ENCODE measurements around the gene PNMA3. TPM values are rescaled to one million over a fixed set of nuclear protein-coding genes. Genes with fewer than 3 reads are reported as not detected.

The PNMA3 gene
- total RNA-seq, 3 donors from 2014 or later = under 0.01 to 0.33 TPM; not detected in 1

DNA sequence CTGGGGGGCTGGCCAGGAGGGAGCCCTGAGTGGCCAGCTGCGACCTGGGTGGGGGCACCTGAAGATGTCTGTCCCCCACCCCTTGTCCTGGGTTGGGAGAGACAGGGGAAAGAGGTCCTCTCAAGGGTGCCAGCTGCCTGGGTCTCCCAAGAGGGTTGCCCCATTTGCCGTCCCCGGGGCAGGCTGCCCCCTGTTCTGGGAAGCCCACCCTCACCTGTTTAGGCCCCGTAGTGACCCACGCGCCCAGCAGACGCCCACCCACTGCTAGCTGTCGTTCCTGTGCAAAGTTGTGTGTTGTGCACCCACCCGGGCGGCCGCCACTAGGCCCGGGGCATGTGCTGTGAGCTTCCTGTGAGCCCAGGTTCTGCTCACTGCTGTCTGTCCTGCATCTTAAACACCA, 25.5 kb upstream of the PNMA3 start:
- Histone ChIP-seq H3K4me1 (no peaks in the 10 kb centered on the region), H3K4me3 (no peak overlapping the region), H3K27ac (no peak overlapping the region), H3K27me3 (peaks cover 0 to 50% of the 10 kb centered on the region in 2 donors), H3K36me3 (no peaks in the 10 kb centered on the region), H3K9me3 (peaks cover 0 to 5% of the 10 kb centered on the region in 2 donors)
- DNase-seq (ENCODE audit: low spot score in 2 of 2) = no peak
- no peak for TF ChIP-seq POLR2A (IDR thresholded peaks at IDR 0.05)
- TF ChIP-seq, protein P1, sequence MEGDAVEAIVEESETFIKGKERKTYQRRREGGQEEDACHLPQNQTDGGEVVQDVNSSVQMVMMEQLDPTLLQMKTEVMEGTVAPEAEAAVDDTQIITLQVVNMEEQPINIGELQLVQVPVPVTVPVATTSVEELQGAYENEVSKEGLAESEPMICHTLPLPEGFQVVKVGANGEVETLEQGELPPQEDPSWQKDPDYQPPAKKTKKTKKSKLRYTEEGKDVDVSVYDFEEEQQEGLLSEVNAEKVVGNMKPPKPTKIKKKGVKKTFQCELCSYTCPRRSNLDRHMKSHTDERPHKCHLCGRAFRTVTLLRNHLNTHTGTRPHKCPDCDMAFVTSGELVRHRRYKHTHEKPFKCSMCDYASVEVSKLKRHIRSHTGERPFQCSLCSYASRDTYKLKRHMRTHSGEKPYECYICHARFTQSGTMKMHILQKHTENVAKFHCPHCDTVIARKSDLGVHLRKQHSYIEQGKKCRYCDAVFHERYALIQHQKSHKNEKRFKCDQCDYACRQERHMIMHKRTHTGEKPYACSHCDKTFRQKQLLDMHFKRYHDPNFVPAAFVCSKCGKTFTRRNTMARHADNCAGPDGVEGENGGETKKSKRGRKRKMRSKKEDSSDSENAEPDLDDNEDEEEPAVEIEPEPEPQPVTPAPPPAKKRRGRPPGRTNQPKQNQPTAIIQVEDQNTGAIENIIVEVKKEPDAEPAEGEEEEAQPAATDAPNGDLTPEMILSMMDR (IDR thresholded peaks at IDR 0.05) = no peak
- TF ChIP-seq POLR2AphosphoS5 (IDR thresholded peaks at IDR 0.05) = no peak
- intact Hi-C loops (cut with DNase I; ENCODE audit: low total_unique reads) = no loop called here

DNA sequence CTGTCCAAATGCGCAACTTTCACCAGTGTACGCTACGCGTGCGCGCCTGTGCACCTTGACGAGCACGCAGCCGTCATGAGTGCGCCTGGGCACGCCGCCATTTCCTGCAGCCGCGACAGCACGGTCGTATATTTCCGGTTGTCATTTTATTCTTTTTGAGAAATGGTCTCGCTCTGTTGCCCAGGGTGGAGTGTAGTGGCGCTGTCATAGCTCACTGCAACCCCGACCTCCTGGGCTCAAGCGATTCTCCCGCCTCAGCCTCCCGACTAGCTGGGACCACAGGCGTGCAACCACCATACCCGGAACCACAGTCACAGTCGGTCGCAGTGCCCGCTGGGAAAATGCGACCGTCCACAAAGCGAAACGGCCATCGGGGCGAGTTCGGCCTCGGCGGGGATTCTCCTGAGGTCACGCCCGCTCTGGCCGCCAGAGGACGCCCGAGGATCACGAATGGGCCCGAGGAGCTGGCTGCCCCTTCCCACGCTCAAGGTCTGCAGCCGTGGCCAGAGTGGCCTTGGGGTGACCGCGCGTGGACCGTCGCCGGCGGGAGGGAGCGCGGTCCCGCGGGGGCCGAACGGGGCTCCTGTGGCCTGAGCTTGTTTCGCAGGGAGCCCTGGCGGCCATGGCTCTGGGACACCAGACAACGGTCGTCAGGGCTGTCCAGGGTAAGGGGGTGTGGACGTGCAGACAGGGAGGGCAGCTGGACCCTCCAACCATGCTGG, 23.7 kb upstream of the PNMA3 start:
- peak; percentile 29 to 69 for DNase-seq (ENCODE audit: low spot score in 2 of 2)
- no peaks in the 10 kb centered on the region for H3K4me1 ChIP-seq
- H3K4me3 ChIP-seq = peak overlapping the region; percentile 28 to 60 (median 36)
- intact Hi-C loops (cut with DNase I; ENCODE audit: low total_unique reads) = no loop called here
- H3K27me3 ChIP-seq = peaks cover 0 to 64% of the 10 kb centered on the region in 2 donors
- TF ChIP-seq, protein P1 (IDR thresholded peaks at IDR 0.05) = peak; percentile 76 to 85 (median 83)
- TF ChIP-seq POLR2AphosphoS5 (IDR thresholded peaks at IDR 0.05) (no peak), POLR2A (IDR thresholded peaks at IDR 0.05) (no peak)
- H3K36me3 ChIP-seq = no peaks in the 10 kb centered on the region
- peaks cover 0 to 5% of the 10 kb centered on the region in 2 donors for H3K9me3 ChIP-seq
- H3K27ac ChIP-seq = no peak overlapping the region

DNA sequence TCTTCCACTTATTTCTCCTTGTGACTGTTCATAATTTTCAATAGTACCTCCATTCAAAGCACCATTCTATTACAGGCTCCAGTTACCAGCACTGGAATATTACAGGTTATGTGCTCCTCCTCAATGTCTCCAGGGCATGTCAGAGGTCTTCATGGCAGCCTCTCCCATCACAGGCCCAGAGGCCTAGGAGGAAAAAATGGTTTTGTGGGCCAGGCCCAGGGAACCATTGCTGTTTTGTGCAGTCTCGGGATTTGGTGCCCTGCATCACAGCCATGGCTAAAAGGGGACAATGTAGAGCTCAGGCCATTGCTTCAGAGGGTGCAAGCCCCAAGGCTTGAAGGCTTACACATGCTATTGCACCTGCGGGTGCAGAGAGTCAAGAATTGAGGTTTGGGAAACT, 7.2 kb upstream of the PNMA3 start:
- H3K27ac ChIP-seq = no peak overlapping the region
- no peaks in the 10 kb centered on the region for H3K36me3 ChIP-seq
- no peak overlapping the region for H3K4me3 ChIP-seq
- intact Hi-C loops (cut with DNase I; ENCODE audit: low total_unique reads) = no loop called here
- no peaks in the 10 kb centered on the region for H3K4me1 ChIP-seq
- peaks cover 0 to 15% of the 10 kb centered on the region in 2 donors for H3K9me3 ChIP-seq
- peaks cover 0 to 35% of the 10 kb centered on the region in 2 donors for H3K27me3 ChIP-seq
- TF ChIP-seq POLR2A (IDR thresholded peaks at IDR 0.05) = no peak
- TF ChIP-seq, protein P1 (IDR thresholded peaks at IDR 0.05) = no peak
- TF ChIP-seq POLR2AphosphoS5 (IDR thresholded peaks at IDR 0.05) = no peak
- DNase-seq (ENCODE audit: low spot score in 2 of 2) = no peak

DNA sequence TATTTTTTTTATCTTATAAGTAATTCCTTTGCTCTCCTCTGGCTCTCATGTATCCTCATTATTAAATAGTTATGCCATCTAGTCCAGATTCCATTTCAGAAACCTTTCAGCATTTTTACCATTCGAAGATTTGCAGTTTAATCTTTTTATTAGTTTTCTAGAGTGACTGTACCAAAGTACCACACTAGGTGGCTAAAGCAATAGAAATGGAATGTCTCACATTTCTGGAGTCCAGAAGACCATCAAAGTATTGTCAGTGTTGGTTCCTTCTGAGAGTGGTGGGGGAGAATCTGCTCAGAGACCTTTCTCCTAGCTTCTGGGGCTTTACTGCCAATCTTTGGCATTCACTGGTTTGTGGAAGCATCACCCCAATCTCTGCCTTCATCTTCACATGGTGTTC, 3.7 kb upstream of the PNMA3 start:
- TF ChIP-seq POLR2AphosphoS5 (IDR thresholded peaks at IDR 0.05) = no peak
- no peak for TF ChIP-seq POLR2A (IDR thresholded peaks at IDR 0.05)
- TF ChIP-seq, protein P1 (IDR thresholded peaks at IDR 0.05) = no peak
- Histone ChIP-seq H3K27ac (no peak overlapping the region), H3K27me3 (peaks cover 0 to 43% of the 10 kb centered on the region in 2 donors), H3K9me3 (peaks cover 0 to 15% of the 10 kb centered on the region in 2 donors), H3K36me3 (no peaks in the 10 kb centered on the region), H3K4me1 (no peaks in the 10 kb centered on the region), H3K4me3 (no peak overlapping the region)
- intact Hi-C loops (cut with DNase I; ENCODE audit: low total_unique reads) = no loop called here
- DNase-seq (ENCODE audit: low spot score in 2 of 2) = no peak

DNA sequence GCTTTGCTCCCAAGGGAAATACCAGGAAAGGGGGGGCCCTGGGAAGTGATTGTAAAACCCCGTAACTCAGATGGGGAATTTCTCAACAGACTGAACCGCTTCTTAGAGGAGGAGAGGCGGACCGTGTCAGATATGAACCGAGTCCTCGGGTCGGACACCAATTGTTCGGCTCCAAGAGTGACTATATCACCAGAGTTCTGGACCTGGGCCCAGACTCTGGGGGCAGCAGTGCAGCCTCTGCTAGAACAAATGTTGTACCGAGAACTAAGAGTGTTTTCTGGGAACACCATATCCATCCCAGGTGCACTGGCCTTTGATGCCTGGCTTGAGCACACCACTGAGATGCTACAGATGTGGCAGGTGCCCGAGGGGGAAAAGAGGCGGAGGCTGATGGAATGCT, 1.0 kb downstream of the PNMA3 start:
- intact Hi-C loops (cut with DNase I; ENCODE audit: low total_unique reads) = no loop called here
- Histone ChIP-seq H3K27me3 (peaks cover 0 to 78% of the 10 kb centered on the region in 2 donors), H3K27ac (no peak overlapping the region), H3K4me1 (no peaks in the 10 kb centered on the region), H3K4me3 (no peak overlapping the region), H3K36me3 (no peaks in the 10 kb centered on the region), H3K9me3 (no peaks in the 10 kb centered on the region)
- DNase-seq (ENCODE audit: low spot score in 2 of 2) = no peak
- no peak for TF ChIP-seq POLR2A (IDR thresholded peaks at IDR 0.05)
- TF ChIP-seq, protein P1 (IDR thresholded peaks at IDR 0.05) = no peak
- TF ChIP-seq POLR2AphosphoS5 (IDR thresholded peaks at IDR 0.05) = no peak
